DOHH2 (cell line): ENCODE results near the gene CHI3L1.

Experiments used
- EZH2phosphoT487 ChIP-seq: fragments of 200-600 bp; sonication (generic); IDR thresholded peaks from 2 replicates; pipeline ENCODE4 v1.6.1; 2017; ENCODE audit warnings: borderline replicate concordance, mild to moderate bottlenecking, antibody characterized with exemption, low read length, moderate library complexity, mixed read lengths
- TF ChIP-seq, protein P1 (sequence below): fragments of 200-600 bp; sonication (generic); IDR thresholded peaks from one replicate; pipeline ENCODE4 v1.5.1; 2014; ENCODE audit warnings: antibody characterized with exemption, mild to moderate bottlenecking, low read depth, low read length; ENCODE audit not compliant: poor library complexity, severe bottlenecking

- TF ChIP-seq, protein P1, sequence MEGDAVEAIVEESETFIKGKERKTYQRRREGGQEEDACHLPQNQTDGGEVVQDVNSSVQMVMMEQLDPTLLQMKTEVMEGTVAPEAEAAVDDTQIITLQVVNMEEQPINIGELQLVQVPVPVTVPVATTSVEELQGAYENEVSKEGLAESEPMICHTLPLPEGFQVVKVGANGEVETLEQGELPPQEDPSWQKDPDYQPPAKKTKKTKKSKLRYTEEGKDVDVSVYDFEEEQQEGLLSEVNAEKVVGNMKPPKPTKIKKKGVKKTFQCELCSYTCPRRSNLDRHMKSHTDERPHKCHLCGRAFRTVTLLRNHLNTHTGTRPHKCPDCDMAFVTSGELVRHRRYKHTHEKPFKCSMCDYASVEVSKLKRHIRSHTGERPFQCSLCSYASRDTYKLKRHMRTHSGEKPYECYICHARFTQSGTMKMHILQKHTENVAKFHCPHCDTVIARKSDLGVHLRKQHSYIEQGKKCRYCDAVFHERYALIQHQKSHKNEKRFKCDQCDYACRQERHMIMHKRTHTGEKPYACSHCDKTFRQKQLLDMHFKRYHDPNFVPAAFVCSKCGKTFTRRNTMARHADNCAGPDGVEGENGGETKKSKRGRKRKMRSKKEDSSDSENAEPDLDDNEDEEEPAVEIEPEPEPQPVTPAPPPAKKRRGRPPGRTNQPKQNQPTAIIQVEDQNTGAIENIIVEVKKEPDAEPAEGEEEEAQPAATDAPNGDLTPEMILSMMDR, result no peak
- no peak for TF ChIP-seq EZH2phosphoT487
Measured at GRCh38 chr1:203145321-203146041, 41.0 kb downstream of the CHI3L1 start.
